Fibroblast of skin of scalp (primary cell): ENCODE measurements around the gene MPHOSPH9.
"Not testable (repeated sequence)": the region's sequence is repeated elsewhere in the genome, so short reads cannot be mapped to it uniquely, and the experiment has no call there.

Source experiments
- DNase-seq: peaks from one replicate; pipeline ENCODE4 v3.0.0-alpha.2; 2013

MPHOSPH9 gene

GRCh38 chr12:123260081-123260480, 27.1 kb upstream of the MPHOSPH9 start:
- no peak for DNase-seq

GRCh38 chr12:123258593-123258992, 25.7 kb upstream of the MPHOSPH9 start:
- no peak for DNase-seq

- no peak for DNase-seq
Measured at GRCh38 chr12:123254853-123255446, 22.0 kb upstream of the MPHOSPH9 start.

- DNase-seq: no peak
Measured at GRCh38 chr12:123253641-123254459, 20.9 kb upstream of the MPHOSPH9 start.

- DNase-seq: not testable (repeated sequence)
Measured at GRCh38 chr12:123252365-123252764, 19.4 kb upstream of the MPHOSPH9 start.

- DNase-seq: no peak
Measured at GRCh38 chr12:123251403-123252076, 18.6 kb upstream of the MPHOSPH9 start.

- DNase-seq: no peak
Measured at GRCh38 chr12:123250471-123251383, 17.8 kb upstream of the MPHOSPH9 start.

GRCh38 chr12:123248996-123249741, 16.2 kb upstream of the MPHOSPH9 start:
- not testable (repeated sequence) for DNase-seq

- DNase-seq: not testable (repeated sequence)
Measured at GRCh38 chr12:123248129-123248528, 15.2 kb upstream of the MPHOSPH9 start.

- DNase-seq: no peak
Measured at GRCh38 chr12:123245678-123246077, 12.7 kb upstream of the MPHOSPH9 start.

GRCh38 chr12:123243671-123244262, 10.8 kb upstream of the MPHOSPH9 start:
- no peak for DNase-seq

GRCh38 chr12:123242116-123242904, 9.4 kb upstream of the MPHOSPH9 start:
- DNase-seq: no peak

GRCh38 chr12:123238961-123239360, 6.0 kb upstream of the MPHOSPH9 start:
- DNase-seq: no peak

GRCh38 chr12:123238330-123238682, 5.4 kb upstream of the MPHOSPH9 start:
- no peak for DNase-seq

- peak; percentile 77 for DNase-seq
Measured at GRCh38 chr12:123237646-123238329, 4.8 kb upstream of the MPHOSPH9 start.

GRCh38 chr12:123233505-123234308, 766 bp upstream of the MPHOSPH9 start:
- DNase-seq: no peak

GRCh38 chr12:123232472-123232806, 502 bp downstream of the MPHOSPH9 start:
- DNase-seq: no peak

GRCh38 chr12:123231931-123232330, 1.0 kb downstream of the MPHOSPH9 start:
- no peak for DNase-seq

GRCh38 chr12:123229051-123229450, 3.9 kb downstream of the MPHOSPH9 start:
- no peak for DNase-seq
